K562 (cell line): ENCODE measurements around the gene DNAH17. TPM values are rescaled to one million over a fixed set of nuclear protein-coding genes. Genes with fewer than 3 reads are reported as not detected.

Source experiments
- ATAC-seq: fragments of 200-7000 bp; cut with Tn5 transposase; 3 replicates; pipeline ENCODE4 v1.9.1; 2020; ENCODE audit warnings: moderate library complexity
- BruUV-seq: library from RNA; stranded (reverse); fragments of 400-500 nt; replicated peaks from 2 replicates; lab custom pipeline; 2021; lab: Mats Ljungman, UMichigan
- CTCF ChIA-PET: fragments of 300-600 bp; formaldehyde crosslinking; extraction: SDS; loops from one replicate; lab custom pipeline; 2021; ENCODE audit warnings: low intra/inter-chr PET ratio; lab: Yijun Ruan, JAX
- POLR2A ChIA-PET: fragments of 300-600, 350-650 bp; sonication (Branson Sonifier 250); formaldehyde crosslinking; extraction: SDS; loops from one replicate; lab custom pipeline; 2021; ENCODE audit warnings: antibody characterized with exemption, inconsistent platforms; lab: Yijun Ruan, JAX
- DNase-seq, 4 experiments: peaks; one replicate each; pipeline versions ENCODE4 v3.0.0 to v3.0.0-alpha.2; 2011 to 2018; ENCODE audit warnings: low spot score in 3 of 4, mixed read lengths in 3 of 4; ENCODE audit errors: extremely low read depth in 1 of 4
- FAIRE-seq: peaks from 2 replicates; lab custom pipeline; 2011; peaks lifted over from hg19 to GRCh38; lab: Jason Lieb, UNC
- H2AFZ ChIP-seq: 2 replicates; pipeline ENCODE4 v1.6.0; 2011; ENCODE audit warnings: low read depth, low read length, control low read depth, inconsistent platforms
- H3K27ac ChIP-seq: fragments of 200-600 bp; 3 replicates; pipeline ENCODE4 v1.8.0; 2011; ENCODE audit warnings: low read depth, mild to moderate bottlenecking, control low read depth, inconsistent platforms, low read length, moderate library complexity, mixed read lengths; ENCODE audit errors: extremely low read depth
- H3K27me3 ChIP-seq, 2 experiments: fragments of 300-600 bp in 1 of 2; 2 replicates in 1 of 2; 3 replicates in 1 of 2; pipeline versions ENCODE4 v1.6.0 to v1.8.0; 2011; ENCODE audit warnings: inconsistent platforms in 2 of 2, low read length in 2 of 2, mild to moderate bottlenecking in 1 of 2, mixed read lengths in 1 of 2, moderate library complexity in 1 of 2; ENCODE audit not compliant: control insufficient read depth in 2 of 2, insufficient read depth in 2 of 2
- H3K36me3 ChIP-seq: fragments of 300-600 bp; 3 replicates; pipeline ENCODE4 v1.8.0; 2011; ENCODE audit warnings: mild to moderate bottlenecking, low read length, inconsistent platforms; ENCODE audit not compliant: control insufficient read depth, insufficient read depth
- H3K4me1 ChIP-seq, 2 experiments: fragments of 200-600 bp in 1 of 2; replicated peaks in 1 of 2; 2 replicates in 1 of 2; 3 replicates in 1 of 2; pipeline versions ENCODE4 v1.5.1 to v1.8.0; 2011; ENCODE audit warnings: inconsistent platforms in 2 of 2, low read length in 2 of 2, mild to moderate bottlenecking in 1 of 2, mixed read lengths in 1 of 2, moderate library complexity in 1 of 2; ENCODE audit not compliant: control insufficient read depth in 2 of 2, insufficient read depth in 2 of 2
- H3K4me2 ChIP-seq: 2 replicates; pipeline ENCODE4 v1.6.1; 2011; ENCODE audit warnings: low read length, control low read depth, inconsistent platforms, mixed read lengths; ENCODE audit not compliant: insufficient read depth
- H3K4me3 ChIP-seq: fragments of 200-600 bp; sonication (generic), shearing (Covaris generic); 2 replicates; pipeline ENCODE4 v1.5.1; 2016; ENCODE audit warnings: control low read depth, inconsistent platforms
- H3K79me2 ChIP-seq: fragments of 200-600 bp; 3 replicates; pipeline ENCODE4 v1.8.0; 2011; ENCODE audit warnings: low read length, inconsistent platforms; ENCODE audit not compliant: control insufficient read depth, insufficient read depth
- H3K9ac ChIP-seq, 2 experiments: 2 replicates each; pipeline versions ENCODE4 v1.6.0 to v1.6.1; 2011; ENCODE audit warnings: low read depth in 2 of 2, low read length in 2 of 2, control low read depth in 1 of 2, inconsistent platforms in 1 of 2, mild to moderate bottlenecking in 1 of 2, mixed read lengths in 1 of 2; ENCODE audit not compliant: insufficient read depth in 1 of 2
- H3K9me1 ChIP-seq: one replicate; pipeline ENCODE4 v1.6.0; 2011; ENCODE audit warnings: inconsistent platforms, mild to moderate bottlenecking, low read length, moderate library complexity; ENCODE audit not compliant: control insufficient read depth, insufficient read depth
- H3K9me3 ChIP-seq: replicated peaks from 2 replicates; pipeline ENCODE4 v1.5.1; 2011; ENCODE audit warnings: low read depth, low read length, inconsistent platforms; ENCODE audit not compliant: control insufficient read depth, insufficient read depth
- H4K20me1 ChIP-seq: replicated peaks from 2 replicates; pipeline ENCODE4 v1.6.1; 2011; ENCODE audit warnings: low read length, inconsistent platforms, mixed read lengths; ENCODE audit not compliant: control insufficient read depth, insufficient read depth
- POLR2G ChIP-seq: fragments of 200-400 bp; formaldehyde crosslinking; IDR thresholded peaks from 2 replicates; pipeline ENCODE4 v1.6.1; 2017; ENCODE audit warnings: low read depth, mild to moderate bottlenecking, antibody characterized with exemption, low read length, moderate library complexity
- WGBS: fragments of 100-300 bp; shearing (Covaris generic); methylation state at CpG from one replicate; pipeline ENCODE4 v1.1.6; 2016; ENCODE audit warnings: low coverage, mixed read lengths; ENCODE audit not compliant: insufficient coverage; ENCODE audit errors: missing lambda C conversion rate; 5-methylcytosine and 5-hydroxymethylcytosine counted together
- in situ Hi-C: fragments of 300-500 bp; cut with MboI; formaldehyde crosslinking; loops from 4 replicates; pipeline ENCODE4 v1.15.0; 2018; ENCODE audit warnings: inconsistent platforms, mixed read lengths
- intact Hi-C: fragments of 100-400 bp; cut with micrococcal nuclease; formaldehyde crosslinking; loops from 2 replicates; pipeline ENCODE4 v1.14.2; 2022
- polyA plus RNA-seq, 8 experiments: library from polyadenylated mRNA; depleted of rRNA in 4 of 8; stranded (reverse) in 5 of 8; unstranded in 3 of 8; fragments of >200 nt; fragmentation: Nextera tagmentation in 2 of 8; fragmentation: Illumina TruSeq in 1 of 8; extraction: Ambion mirVana in 2 of 8; extraction: Trizol in 1 of 8; gene quantifications; 2 replicates each; pipeline versions ENCODE4 v1.2.1 to v1.2.3, GENCODE V29; 2011 to 2014; ENCODE audit warnings: inconsistent platforms in 1 of 8, missing spikeins in 1 of 8
- total RNA-seq, 7 experiments: library from RNA; depleted of rRNA in 6 of 7; stranded (reverse); fragments of >200 nt in 6 of 7; fragmentation: Illumina TruSeq in 2 of 7; extraction: Trizol in 2 of 7; gene quantifications; 2 replicates each; pipeline versions ENCODE4 v1.2.1 to v1.2.3, GENCODE V29; 2011 to 2021; ENCODE audit warnings: low replicate concordance in 1 of 7
- TF ChIP-seq, protein P1 (sequence below), 2 experiments: fragments of 200-800 bp in 1 of 2; sonication (Bioruptor generic) in 1 of 2; sonication (generic) in 1 of 2; formaldehyde crosslinking in 1 of 2; IDR thresholded peaks in 1 of 2; conservative IDR thresholded peaks in 1 of 2; 2 replicates each; pipeline versions ENCODE4 v1.5.0 to v1.6.1; 2016 to 2020; ENCODE audit warnings: missing compliant biosample characterization in 1 of 2, missing genetic modification characterization in 1 of 2, missing genetic modification reagents in 1 of 2

DNAH17 gene
- total and polyA plus RNA-seq, 9 of the 15 experiments (the other 6 are each of a cell fraction or from before 2014, with no cell fraction given), result under 0.01 to 0.06 (median 0.03) TPM; not detected in 5

DNA sequence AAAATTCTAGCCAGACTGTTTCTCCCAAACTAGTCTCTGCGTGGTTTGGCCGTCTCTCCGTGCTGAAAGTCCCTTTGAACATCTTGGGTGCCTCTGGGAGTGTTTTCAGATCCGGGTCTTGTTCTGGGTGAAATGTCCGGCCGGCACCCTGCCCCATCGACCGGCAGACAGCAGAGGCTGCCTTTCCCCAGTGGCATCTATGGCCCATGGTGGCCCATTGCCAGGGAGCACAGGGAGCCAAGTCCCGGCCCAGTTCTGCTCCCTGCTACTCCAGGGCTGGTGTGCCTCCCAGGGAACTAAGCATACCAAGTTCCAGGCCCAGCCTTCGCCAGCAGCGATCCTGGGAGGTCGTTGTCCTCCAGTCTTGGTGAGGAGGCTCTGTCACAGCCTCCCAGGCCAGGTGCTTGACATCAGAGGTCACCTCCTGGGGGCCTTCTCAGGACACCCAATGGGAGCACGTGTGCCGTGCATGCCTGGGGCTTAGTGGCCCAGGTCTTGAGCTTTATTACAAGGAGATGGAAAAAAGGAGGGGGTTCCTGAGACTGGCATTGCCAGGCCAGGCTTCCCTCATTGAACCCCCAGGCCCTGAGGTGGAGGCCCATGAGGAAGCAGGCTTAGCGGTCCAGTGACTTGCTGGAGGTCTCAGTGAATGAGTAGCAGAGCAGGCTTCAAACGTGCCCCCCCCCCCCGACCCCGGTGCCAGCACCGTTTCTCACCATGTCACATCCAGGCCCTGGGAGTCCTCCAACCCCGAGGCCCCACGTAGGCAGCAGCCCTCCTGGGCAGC lies 144.8 kb downstream of the DNAH17 start:
- 53% methylated on average over 18 of the region's 21 CpGs for WGBS
- ATAC-seq, result no peak
- H3K9ac ChIP-seq, result peak overlapping the region in 1 of 2 experiments; percentile 33; a peak in 2 of 4 replicates
- CTCF ChIA-PET, result no interaction called here
- H3K4me2 ChIP-seq, result no peak overlapping the region
- peaks cover 0 to 23% of the 10 kb centered on the region in 2 experiments; a peak in 2 of 5 replicates for H3K27me3 ChIP-seq
- no peak overlapping the region for H2AFZ ChIP-seq
- no peak for DNase-seq
- H3K4me3 ChIP-seq, result no peak overlapping the region
- 0 out of 2 replicates have a peak, but pooled peaks have one; percentile 24 for TF ChIP-seq POLR2G
- TF ChIP-seq, protein P1, sequence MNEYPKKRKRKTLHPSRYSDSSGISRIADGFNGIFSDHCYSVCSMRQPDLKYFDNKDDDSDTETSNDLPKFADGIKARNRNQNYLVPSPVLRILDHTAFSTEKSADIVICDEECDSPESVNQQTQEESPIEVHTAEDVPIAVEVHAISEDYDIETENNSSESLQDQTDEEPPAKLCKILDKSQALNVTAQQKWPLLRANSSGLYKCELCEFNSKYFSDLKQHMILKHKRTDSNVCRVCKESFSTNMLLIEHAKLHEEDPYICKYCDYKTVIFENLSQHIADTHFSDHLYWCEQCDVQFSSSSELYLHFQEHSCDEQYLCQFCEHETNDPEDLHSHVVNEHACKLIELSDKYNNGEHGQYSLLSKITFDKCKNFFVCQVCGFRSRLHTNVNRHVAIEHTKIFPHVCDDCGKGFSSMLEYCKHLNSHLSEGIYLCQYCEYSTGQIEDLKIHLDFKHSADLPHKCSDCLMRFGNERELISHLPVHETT (CRISPR knock-in tag; conservative IDR thresholded peaks at IDR 0.05 in 1 of 2, IDR thresholded peaks at IDR 0.05 in 1 of 2), result no peak
- POLR2A ChIA-PET, result interaction anchor here (0.5 to 1.3 kb wide), 5 partner anchors 10 to 237 kb away, joined by 3 to 4 read pairs (median 3); no protein-coding TSS in a partner anchor
- intact Hi-C loops (no loop called here), in situ Hi-C loops (no loop called here)
- BruUV-seq, result no TSS peak
- H3K4me1 ChIP-seq, result peaks cover 0 to 12% of the 10 kb centered on the region in 2 experiments; a peak in 1 of 5 replicates
- no peak overlapping the region for H3K27ac ChIP-seq
- no peaks in the 10 kb centered on the region for H3K79me2 ChIP-seq
- H3K9me1 ChIP-seq, result no peaks in the 10 kb centered on the region
- H3K36me3 ChIP-seq, result peaks cover 2% of the 10 kb centered on the region; the same call in 1 of the 3 replicates
- no peaks in the 10 kb centered on the region for H3K9me3 ChIP-seq
- H4K20me1 ChIP-seq, result 0 out of 2 replicates have a peak, but pooled peaks cover 4% of the 10 kb centered on the region
- FAIRE-seq, result no peak
